Cortex of kidney (tissue), 1 donor: Measurements from ENCODE around the gene RDH8.

Source experiments
- DNase-seq: peaks from one replicate; lab custom pipeline; 2025; lab: John Stamatoyannopoulos, UW

Gene RDH8

GRCh38 chr19:10013316-10013715 is at the start of gene RDH8:
RDH8 (plus strand) TSS chr19:10013483; CDS start chr19:10013498, 15 bp downstream.
- DNase-seq = no peak

GRCh38 chr19:9966024-9966423 is 47.3 kb upstream of the RDH8 start:
- no peak for DNase-seq

GRCh38 chr19:9966448-9966847 is 46.8 kb upstream of the RDH8 start:
- DNase-seq = no peak

GRCh38 chr19:9967326-9967725 is 46.0 kb upstream of the RDH8 start:
- DNase-seq = no peak

GRCh38 chr19:9968820-9969687 is 44.2 kb upstream of the RDH8 start:
- DNase-seq = no peak

GRCh38 chr19:9969688-9969975 is 43.7 kb upstream of the RDH8 start:
- no peak for DNase-seq

GRCh38 chr19:9970481-9970880 is 42.8 kb upstream of the RDH8 start:
- DNase-seq = no peak

GRCh38 chr19:9971166-9971897 is 42.0 kb upstream of the RDH8 start:
- no peak for DNase-seq

- DNase-seq = no peak
Observed at GRCh38 chr19:9972103-9972502, 41.2 kb upstream of the RDH8 start.

- DNase-seq = no peak
Observed at GRCh38 chr19:9981406-9982260, 31.6 kb upstream of the RDH8 start.

- DNase-seq = no peak
Observed at GRCh38 chr19:9986787-9987281, 26.4 kb upstream of the RDH8 start.

- no peak for DNase-seq
Observed at GRCh38 chr19:9989504-9989903, 23.8 kb upstream of the RDH8 start.

- DNase-seq = no peak
Observed at GRCh38 chr19:9991425-9992191, 21.7 kb upstream of the RDH8 start.

GRCh38 chr19:9995084-9995483 is 18.2 kb upstream of the RDH8 start:
- no peak for DNase-seq

- DNase-seq = no peak
Observed at GRCh38 chr19:9995999-9996398, 17.3 kb upstream of the RDH8 start.

- no peak for DNase-seq
Observed at GRCh38 chr19:9996541-9996940, 16.7 kb upstream of the RDH8 start.

- DNase-seq = no peak
Observed at GRCh38 chr19:10000171-10000826, 13.0 kb upstream of the RDH8 start.

GRCh38 chr19:10001899-10002298 is 11.4 kb upstream of the RDH8 start:
- no peak for DNase-seq

GRCh38 chr19:10003271-10003670 is 10.0 kb upstream of the RDH8 start:
- no peak for DNase-seq

- no peak for DNase-seq
Observed at GRCh38 chr19:10004617-10005016, 8.7 kb upstream of the RDH8 start.
